Vagina (tissue), 2 donors: ENCODE data around the gene EHMT1.

Experiments used
- POLR2A ChIP-seq, 2 donors: fragments of 450-650 bp; IDR thresholded peaks; one replicate each; pipeline ENCODE4 v1.6.1; 2017; ENCODE audit warnings: antibody characterized with exemption in 2 of 2, mild to moderate bottlenecking in 2 of 2, moderate library complexity in 2 of 2
- TF ChIP-seq, protein P1 (sequence below), 3 experiments: fragments of 450-650 bp in 2 of 3; fragments of 200-600 bp in 1 of 3; sonication (generic) in 1 of 3; IDR thresholded peaks; one replicate each; pipeline ENCODE4 v1.5.1; 2017 to 2019; ENCODE audit warnings: antibody characterized with exemption in 3 of 3, mild to moderate bottlenecking in 2 of 3, moderate library complexity in 2 of 3

DNA sequence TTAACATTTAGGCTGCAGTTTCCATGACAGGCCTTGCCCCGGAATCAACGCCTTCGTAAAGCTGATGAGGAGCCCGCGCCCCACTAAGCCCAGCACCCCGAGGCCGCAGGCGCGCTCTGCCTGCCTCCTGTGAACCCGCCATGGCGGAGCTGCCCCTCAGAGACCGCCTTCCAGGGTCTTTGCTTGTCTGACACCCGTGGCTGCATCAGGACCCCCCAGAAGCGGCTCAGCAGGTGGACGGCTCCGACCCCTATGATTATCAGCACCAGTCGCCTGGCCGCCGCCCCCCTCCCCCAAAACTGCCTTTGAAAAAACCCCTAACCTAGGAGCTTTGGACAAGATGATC, 39.6 kb upstream of the EHMT1 start:
- TF ChIP-seq, protein P1, sequence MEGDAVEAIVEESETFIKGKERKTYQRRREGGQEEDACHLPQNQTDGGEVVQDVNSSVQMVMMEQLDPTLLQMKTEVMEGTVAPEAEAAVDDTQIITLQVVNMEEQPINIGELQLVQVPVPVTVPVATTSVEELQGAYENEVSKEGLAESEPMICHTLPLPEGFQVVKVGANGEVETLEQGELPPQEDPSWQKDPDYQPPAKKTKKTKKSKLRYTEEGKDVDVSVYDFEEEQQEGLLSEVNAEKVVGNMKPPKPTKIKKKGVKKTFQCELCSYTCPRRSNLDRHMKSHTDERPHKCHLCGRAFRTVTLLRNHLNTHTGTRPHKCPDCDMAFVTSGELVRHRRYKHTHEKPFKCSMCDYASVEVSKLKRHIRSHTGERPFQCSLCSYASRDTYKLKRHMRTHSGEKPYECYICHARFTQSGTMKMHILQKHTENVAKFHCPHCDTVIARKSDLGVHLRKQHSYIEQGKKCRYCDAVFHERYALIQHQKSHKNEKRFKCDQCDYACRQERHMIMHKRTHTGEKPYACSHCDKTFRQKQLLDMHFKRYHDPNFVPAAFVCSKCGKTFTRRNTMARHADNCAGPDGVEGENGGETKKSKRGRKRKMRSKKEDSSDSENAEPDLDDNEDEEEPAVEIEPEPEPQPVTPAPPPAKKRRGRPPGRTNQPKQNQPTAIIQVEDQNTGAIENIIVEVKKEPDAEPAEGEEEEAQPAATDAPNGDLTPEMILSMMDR (IDR thresholded peaks at IDR 0.05): no peak
- TF ChIP-seq POLR2A (IDR thresholded peaks at IDR 0.05): no peak
